Cardiac muscle cell (in vitro differentiated cells and primary cell): Measurements from ENCODE around the gene POU3F2. TPM values are rescaled to one million over a fixed set of nuclear protein-coding genes. Genes with fewer than 3 reads are reported as not detected.

Source experiments
- DNase-seq, 2 donors: peaks; one replicate each; pipeline versions ENCODE4 v3.0.0 to v3.0.0-alpha.2; 2010 to 2017; ENCODE audit warnings: low read depth in 1 of 2, low spot score in 1 of 2
- H3K27ac ChIP-seq: fragments of 200-600 bp; sonication (generic); 2 replicates; pipeline ENCODE4 v1.5.1; 2016
- H3K27me3 ChIP-seq: fragments of 200-600 bp; sonication (generic); 2 replicates; pipeline ENCODE4 v1.6.0; 2016; ENCODE audit warnings: control low read depth
- H3K36me3 ChIP-seq: fragments of 200-600 bp; sonication (generic); 2 replicates; pipeline ENCODE4 v1.5.1; 2016; ENCODE audit warnings: control low read depth
- H3K4me1 ChIP-seq: fragments of 200-600 bp; sonication (generic); 2 replicates; pipeline ENCODE4 v1.8.1; 2017; ENCODE audit warnings: low read depth, mild to moderate bottlenecking, mixed run types
- H3K4me3 ChIP-seq: fragments of 200-600 bp; sonication (generic); 2 replicates; pipeline ENCODE4 v1.5.1; 2016; ENCODE audit warnings: mild to moderate bottlenecking
- H3K9me3 ChIP-seq: fragments of 200-600 bp; sonication (generic); 2 replicates; pipeline ENCODE4 v1.5.1; 2017; ENCODE audit warnings: low read depth, mild to moderate bottlenecking, control low read depth
- polyA plus RNA-seq: library from polyadenylated mRNA; unstranded; fragments of >200 nt; fragmentation: Nextera tagmentation; extraction: Ambion mirVana; gene quantifications from 2 replicates; pipeline ENCODE4 v1.2.1, GENCODE V29; 2016
- total RNA-seq: library from RNA; depleted of rRNA; stranded (reverse); fragments of >200 nt; gene quantifications from 2 replicates; pipeline ENCODE4 v1.2.3, GENCODE V29; 2016
- TF ChIP-seq, protein P1 (sequence below): IDR thresholded peaks from 2 replicates; pipeline ENCODE4 v1.5.1; 2012; ENCODE audit warnings: low read depth, mild to moderate bottlenecking, low read length

The POU3F2 gene
- total and polyA plus RNA-seq, 2 experiments from 2014 or later, result 0.12 to 0.48 TPM

DNA sequence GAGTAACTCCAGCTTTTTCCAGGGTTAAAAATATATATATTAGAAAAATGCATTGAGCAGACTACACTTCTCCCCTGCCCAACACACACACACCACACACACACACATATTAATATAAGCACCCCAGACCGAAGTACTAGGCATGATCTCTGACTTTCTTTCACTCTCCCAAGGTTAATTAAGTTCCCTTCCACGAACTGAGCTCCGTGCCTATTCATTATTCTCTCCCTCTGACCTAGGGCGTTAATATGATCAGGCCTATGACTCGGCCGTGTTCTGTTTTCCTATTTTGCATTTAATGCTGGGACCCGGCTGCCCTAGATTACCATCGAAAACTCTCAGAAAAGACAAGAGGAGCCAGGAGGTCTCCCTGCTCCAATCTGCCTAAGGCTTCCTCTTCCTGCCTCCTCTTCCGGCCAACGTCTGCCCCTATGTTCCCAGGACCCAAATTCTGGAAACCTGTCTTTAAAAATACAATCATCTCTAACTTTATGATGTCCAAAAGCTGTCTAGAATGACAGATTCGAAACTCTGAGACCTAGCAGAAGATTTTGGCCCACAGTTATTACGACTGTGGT is 6.1 kb upstream of the POU3F2 start:
- H3K4me3 ChIP-seq, result no peak overlapping the region
- TF ChIP-seq, protein P1, sequence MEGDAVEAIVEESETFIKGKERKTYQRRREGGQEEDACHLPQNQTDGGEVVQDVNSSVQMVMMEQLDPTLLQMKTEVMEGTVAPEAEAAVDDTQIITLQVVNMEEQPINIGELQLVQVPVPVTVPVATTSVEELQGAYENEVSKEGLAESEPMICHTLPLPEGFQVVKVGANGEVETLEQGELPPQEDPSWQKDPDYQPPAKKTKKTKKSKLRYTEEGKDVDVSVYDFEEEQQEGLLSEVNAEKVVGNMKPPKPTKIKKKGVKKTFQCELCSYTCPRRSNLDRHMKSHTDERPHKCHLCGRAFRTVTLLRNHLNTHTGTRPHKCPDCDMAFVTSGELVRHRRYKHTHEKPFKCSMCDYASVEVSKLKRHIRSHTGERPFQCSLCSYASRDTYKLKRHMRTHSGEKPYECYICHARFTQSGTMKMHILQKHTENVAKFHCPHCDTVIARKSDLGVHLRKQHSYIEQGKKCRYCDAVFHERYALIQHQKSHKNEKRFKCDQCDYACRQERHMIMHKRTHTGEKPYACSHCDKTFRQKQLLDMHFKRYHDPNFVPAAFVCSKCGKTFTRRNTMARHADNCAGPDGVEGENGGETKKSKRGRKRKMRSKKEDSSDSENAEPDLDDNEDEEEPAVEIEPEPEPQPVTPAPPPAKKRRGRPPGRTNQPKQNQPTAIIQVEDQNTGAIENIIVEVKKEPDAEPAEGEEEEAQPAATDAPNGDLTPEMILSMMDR, result no peak
- H3K4me1 ChIP-seq, result peaks cover 23% of the 10 kb centered on the region
- H3K27me3 ChIP-seq, result peaks cover 100% of the 10 kb centered on the region
- H3K36me3 ChIP-seq, result no peaks in the 10 kb centered on the region
- H3K27ac ChIP-seq, result no peak overlapping the region
- no peak for DNase-seq
- H3K9me3 ChIP-seq, result no peaks in the 10 kb centered on the region

DNA sequence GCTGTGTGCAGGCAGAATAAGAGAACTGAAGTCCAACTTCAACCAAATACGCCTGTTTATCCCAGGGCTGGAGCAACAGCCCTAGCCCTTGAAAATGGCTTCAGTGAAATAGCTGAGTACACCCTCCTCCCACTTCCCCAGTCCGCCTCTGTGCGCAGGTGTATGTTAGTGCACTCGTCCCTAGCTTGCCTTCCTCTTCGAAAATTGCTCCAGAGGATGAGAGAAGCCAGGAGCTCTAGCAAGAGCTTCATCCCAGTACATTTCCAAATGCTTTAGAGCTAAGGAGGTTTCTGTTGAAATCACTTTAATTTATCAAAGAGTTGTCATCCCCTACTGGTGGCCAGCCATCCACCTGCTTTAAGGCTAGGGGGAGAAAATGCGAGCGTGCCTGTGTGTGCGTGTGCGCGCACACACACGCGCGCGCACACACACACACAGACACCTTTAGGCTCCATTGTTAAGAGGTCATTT is 5.4 kb upstream of the POU3F2 start:
- no peak overlapping the region for H3K27ac ChIP-seq
- peaks cover 23% of the 10 kb centered on the region for H3K4me1 ChIP-seq
- H3K4me3 ChIP-seq, result no peak overlapping the region
- no peak for DNase-seq
- TF ChIP-seq, protein P1, result no peak
- H3K36me3 ChIP-seq, result no peaks in the 10 kb centered on the region
- H3K9me3 ChIP-seq, result no peaks in the 10 kb centered on the region
- peaks cover 98% of the 10 kb centered on the region for H3K27me3 ChIP-seq

DNA sequence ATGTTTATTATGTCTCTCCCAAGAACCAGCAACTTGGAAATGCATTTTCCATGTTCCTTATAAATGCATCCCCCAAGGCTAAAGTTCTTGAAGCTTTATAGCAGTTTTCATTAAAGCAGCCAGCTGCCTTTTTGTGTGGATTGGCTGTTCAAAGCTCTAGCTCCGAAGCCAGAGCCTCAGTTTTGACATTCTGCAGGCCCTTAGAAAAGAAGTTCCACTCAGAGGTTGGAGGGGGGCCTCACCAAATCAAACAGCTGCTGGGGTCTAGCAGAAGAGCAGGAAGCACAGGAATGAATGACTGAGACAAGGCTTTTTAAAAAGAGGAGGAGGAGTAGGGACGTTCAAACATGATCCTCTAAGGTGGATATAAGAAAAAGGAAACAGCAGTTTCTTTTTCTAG is 4.2 kb upstream of the POU3F2 start:
- H3K4me3 ChIP-seq, result no peak overlapping the region
- no peaks in the 10 kb centered on the region for H3K36me3 ChIP-seq
- no peak for DNase-seq
- H3K9me3 ChIP-seq, result no peaks in the 10 kb centered on the region
- peaks cover 17% of the 10 kb centered on the region for H3K4me1 ChIP-seq
- H3K27ac ChIP-seq, result no peak overlapping the region
- H3K27me3 ChIP-seq, result peaks cover 92% of the 10 kb centered on the region
- TF ChIP-seq, protein P1, result no peak

DNA sequence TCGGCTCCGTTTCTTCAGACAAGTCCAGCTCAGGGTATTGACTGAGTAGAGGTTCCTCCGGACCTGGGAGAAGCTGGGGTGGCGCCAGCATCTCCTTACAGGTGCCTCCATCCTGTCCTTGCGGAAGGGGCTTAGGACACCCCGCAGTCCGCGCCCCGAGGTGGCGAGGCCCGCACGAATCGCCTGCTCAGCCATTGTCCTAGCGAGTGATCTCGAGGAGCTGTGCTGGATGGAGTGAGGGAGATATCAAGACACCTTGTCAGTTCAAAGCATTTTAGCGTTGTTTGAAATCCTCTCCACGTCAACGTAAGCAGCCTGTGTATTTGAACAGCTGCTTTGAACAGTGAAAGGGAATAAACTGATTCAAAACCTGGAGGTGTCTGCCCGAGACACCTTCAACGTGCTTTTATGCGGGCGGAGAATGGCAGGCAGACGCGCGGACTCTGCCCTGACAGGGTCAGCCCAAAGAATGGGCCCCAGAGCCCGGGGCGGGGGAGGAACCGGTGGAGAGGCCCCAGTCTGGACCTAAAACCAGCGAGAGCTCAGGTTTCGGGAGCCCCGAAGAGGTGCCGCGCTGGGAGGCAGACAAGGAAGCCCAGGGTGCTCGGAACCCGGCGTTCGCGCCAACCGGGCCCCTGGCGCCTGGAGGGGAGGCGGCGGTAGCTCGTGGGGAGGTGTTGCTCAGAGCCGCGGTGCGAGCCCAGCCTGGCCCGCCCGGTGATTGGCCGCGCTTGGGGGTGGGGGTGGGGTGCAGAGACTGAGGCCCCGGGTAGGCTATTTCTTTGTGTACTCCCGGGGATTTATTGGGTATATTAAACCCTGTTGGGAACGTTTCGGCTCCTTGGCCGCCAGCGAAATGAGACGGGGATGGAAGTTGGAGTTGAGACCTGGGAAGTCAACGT is 3.1 kb upstream of the POU3F2 start:
- Histone ChIP-seq H3K27me3 (peaks cover 92% of the 10 kb centered on the region), H3K4me3 (peak overlapping the region; percentile 55), H3K4me1 (peaks cover 17% of the 10 kb centered on the region), H3K36me3 (no peaks in the 10 kb centered on the region), H3K27ac (no peak overlapping the region), H3K9me3 (no peaks in the 10 kb centered on the region)
- TF ChIP-seq, protein P1, result no peak
- peak in 1 of 2 donors; percentile 20 for DNase-seq

DNA sequence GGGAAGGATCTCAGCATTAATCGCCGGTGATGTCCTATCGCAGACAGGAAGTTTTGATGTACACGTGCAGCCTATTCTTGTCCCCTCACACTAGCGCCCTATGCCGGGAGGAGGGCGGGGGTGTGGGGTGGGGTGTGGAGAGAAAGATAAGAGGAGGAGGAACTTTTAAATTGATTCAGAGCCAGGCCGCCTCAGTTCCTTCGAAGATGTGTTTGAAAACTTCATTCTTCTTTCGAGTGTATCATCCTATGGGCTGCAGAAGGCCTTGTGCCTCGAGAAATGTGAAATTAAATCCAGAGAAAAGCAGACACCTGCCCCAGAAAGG is 2.5 kb upstream of the POU3F2 start:
- Histone ChIP-seq H3K27me3 (peaks cover 92% of the 10 kb centered on the region), H3K27ac (no peak overlapping the region), H3K4me1 (peaks cover 17% of the 10 kb centered on the region), H3K4me3 (peak overlapping the region; percentile 55), H3K9me3 (no peaks in the 10 kb centered on the region), H3K36me3 (no peaks in the 10 kb centered on the region)
- TF ChIP-seq, protein P1, result no peak
- DNase-seq, result no peak
